Measurements from ENCODE around the gene AK1.
A peak's percentile ranks its signal among the peaks of the same experiment; 100 is the strongest.

Gene AK1, protein sequence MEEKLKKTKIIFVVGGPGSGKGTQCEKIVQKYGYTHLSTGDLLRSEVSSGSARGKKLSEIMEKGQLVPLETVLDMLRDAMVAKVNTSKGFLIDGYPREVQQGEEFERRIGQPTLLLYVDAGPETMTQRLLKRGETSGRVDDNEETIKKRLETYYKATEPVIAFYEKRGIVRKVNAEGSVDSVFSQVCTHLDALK

DNA sequence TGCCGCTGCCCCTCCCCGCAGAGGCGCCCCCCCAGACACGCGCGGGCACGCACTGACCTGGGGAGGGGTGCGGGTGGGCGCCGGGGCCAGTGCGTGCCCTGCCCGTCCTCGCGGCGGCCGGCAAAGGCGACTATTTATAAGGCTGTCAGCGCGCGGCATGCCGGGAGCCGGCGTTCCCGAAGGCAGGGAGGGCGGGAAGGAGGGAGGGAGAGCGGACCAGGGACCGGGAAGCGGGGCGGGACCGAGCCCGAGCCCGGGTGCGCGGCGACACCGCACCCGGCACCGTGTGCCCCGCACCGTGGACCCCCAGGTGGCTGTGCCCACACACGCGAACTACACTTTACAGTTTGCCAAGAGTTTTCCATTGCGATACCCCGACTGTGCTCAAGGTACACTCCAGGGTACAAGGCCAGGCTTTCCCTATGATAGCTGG lies at the start of gene AK1:
AK1 (minus strand) TSS at position 110 of the 433 bp plus-strand sequence. CDS start 3,058 bp downstream, outside the sequence.
- H3K27ac ChIP-seq = peak within 1 kb of the TSS; percentile 83
- TF ChIP-seq, protein P1, sequence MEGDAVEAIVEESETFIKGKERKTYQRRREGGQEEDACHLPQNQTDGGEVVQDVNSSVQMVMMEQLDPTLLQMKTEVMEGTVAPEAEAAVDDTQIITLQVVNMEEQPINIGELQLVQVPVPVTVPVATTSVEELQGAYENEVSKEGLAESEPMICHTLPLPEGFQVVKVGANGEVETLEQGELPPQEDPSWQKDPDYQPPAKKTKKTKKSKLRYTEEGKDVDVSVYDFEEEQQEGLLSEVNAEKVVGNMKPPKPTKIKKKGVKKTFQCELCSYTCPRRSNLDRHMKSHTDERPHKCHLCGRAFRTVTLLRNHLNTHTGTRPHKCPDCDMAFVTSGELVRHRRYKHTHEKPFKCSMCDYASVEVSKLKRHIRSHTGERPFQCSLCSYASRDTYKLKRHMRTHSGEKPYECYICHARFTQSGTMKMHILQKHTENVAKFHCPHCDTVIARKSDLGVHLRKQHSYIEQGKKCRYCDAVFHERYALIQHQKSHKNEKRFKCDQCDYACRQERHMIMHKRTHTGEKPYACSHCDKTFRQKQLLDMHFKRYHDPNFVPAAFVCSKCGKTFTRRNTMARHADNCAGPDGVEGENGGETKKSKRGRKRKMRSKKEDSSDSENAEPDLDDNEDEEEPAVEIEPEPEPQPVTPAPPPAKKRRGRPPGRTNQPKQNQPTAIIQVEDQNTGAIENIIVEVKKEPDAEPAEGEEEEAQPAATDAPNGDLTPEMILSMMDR (conservative IDR thresholded peaks at IDR 0.05) = no peak

DNA sequence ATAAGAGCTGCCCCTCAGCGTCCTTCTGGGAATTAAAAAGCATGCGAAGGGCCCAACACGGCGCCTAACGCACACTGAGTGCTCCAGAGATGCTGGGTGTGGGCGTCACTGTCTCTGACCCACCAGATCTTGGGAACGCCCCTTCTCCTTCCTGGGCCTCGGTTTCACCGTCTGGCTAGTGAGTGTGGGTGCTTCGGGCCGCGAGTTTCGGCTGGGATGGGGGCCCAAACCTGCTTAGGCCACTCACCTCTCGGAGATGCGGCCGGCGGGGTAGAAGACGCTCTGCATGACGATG lies 49.4 kb upstream of the AK1 start:
- TF ChIP-seq, protein P1 (conservative IDR thresholded peaks at IDR 0.05) = no peak
- no peak overlapping the region for H3K27ac ChIP-seq

DNA sequence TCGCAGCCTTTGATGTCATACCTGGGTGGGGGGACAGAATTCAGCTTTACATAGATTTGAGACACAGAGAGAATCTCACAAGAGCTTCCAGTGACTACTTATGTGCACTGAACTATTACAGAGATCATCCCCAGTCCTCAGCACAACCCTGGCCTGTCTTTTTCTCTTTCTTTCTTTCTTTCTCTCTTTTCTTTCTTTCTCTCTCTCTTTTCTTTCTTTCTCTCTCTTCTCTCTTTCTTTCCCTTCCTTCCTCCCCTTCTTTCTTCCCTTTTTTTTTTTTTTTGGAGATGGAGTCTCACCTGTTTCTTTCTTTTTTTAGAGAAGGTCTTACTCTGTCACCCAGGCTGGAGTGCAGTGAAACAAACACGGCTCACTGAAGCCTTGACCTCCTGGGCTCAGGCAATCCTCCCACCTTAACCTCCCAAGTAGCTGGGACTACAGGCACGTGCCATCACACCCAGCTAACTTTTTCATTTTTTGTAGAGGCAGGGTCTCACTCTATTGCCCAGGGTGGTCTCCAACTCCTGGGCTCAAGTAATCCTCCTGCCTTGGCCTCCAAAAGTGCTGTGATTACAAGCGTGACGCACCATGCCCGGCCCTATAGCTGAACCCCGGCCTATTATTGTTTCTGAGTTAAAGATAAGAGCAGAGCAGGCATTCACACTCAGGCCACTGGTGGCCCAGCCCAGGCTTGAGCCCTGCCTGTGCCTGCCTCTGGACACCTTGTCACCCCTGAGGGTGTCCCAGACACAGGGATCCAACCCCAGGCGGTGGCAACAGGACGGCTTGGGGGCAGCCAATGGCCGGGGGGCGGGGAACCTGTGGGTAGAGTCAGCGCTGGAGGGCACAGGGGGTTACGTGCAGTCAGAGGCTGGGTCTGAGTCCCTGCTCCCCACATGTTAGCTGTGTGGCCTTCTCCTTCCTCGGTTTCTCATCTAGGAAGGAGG lies 48.8 kb upstream of the AK1 start:
- H3K27ac ChIP-seq = no peak overlapping the region
- TF ChIP-seq, protein P1 (conservative IDR thresholded peaks at IDR 0.05) = no peak

DNA sequence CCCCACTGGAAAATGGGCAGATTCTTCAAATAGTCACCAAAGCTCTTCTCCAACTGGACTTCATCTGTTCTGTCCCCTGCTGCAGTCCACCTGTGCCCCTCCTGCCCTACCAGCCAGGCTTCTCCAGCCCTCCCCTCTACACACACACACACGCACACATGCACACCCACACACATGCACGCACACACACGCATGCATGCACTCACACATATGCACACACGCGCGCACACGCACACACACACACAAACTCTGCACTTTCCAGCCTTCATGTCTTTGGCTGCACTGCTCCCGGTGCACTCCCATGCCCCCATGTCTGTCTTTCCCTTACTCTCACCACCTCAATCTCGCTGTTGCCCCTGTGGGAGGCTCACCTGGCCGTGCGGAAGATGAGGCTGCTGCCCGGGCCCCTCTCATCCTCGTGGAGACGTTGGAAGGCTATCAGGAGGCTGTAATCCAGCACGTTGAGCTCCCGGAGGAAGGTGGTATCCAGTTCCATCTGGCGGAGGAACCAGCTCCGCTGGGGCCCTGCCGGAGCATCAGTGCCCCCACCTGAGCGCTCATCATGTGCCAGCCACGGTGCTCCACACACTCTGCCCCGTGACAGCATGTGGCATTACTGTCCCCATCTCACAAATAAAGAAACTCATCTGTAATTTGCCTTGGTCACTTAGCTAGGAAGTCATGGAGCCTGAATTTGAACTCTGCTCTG lies 47.4 kb upstream of the AK1 start:
- no peak overlapping the region for H3K27ac ChIP-seq
- TF ChIP-seq, protein P1 (conservative IDR thresholded peaks at IDR 0.05) = no peak

DNA sequence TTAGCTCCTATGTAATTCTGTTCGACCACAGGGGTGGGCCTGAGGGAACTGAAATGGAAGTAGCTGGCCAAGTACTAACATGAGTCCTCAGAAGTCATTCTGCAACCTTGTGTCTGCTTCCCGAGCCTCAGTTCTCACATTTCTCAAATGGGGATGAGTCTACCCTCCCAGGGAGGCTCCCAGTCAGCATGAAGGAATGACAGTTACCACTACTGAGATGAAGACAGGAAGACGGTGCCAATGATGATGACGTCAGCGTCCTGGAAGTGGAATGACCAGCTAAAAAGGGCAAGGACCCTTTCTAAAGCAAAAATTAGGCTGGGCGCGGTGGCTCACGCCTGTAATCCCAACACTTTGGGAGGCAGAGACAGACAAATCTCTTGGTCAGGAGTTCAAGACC lies 46.3 kb upstream of the AK1 start:
- TF ChIP-seq, protein P1 (conservative IDR thresholded peaks at IDR 0.05) = no peak
- no peak overlapping the region for H3K27ac ChIP-seq

DNA sequence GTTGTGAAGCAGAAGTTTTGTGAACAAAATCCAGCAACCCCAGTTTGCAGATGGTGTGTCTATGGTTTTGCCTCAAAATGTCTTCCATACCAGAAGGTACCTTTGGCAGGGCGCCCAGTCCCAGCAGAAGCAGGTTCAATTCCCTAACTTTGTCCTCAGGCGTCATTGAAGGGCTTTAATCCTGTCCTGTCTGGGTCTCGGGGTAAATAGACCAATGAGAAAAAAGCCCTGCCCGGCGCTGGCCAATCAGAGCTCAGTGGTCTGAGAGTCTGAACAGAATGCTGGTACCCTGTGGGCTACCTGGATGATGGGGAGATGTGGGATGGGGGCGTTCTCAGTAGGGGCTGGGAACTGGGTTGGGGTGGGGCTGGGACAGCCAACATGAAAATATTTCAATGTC lies 45.6 kb upstream of the AK1 start:
- no peak overlapping the region for H3K27ac ChIP-seq

More for the DNA sequence above, 45.6 kb upstream of the AK1 start:
- TF ChIP-seq, protein P1 (conservative IDR thresholded peaks at IDR 0.05) = no peak
